Hepatocyte (in vitro differentiated cells): ENCODE results near the gene KRTAP5-5. TPM values are rescaled to one million over a fixed set of nuclear protein-coding genes. Genes with fewer than 3 reads are reported as not detected.
"Not testable (repeated sequence)": the region's sequence is repeated elsewhere in the genome, so short reads cannot be mapped to it uniquely, and the experiment has no call there.

Experiments used
- DNase-seq: peaks from one replicate; pipeline ENCODE4 v3.0.0-alpha.2; 2016; ENCODE audit warnings: low spot score
- H2AFZ ChIP-seq: fragments of 200-600 bp; sonication (generic); 2 replicates; pipeline ENCODE4 v1.6.0; 2016; ENCODE audit warnings: antibody characterized with exemption, mild to moderate bottlenecking
- H3K27ac ChIP-seq: fragments of 200-600 bp; sonication (generic); 2 replicates; pipeline ENCODE4 v1.5.1; 2016; ENCODE audit warnings: mild to moderate bottlenecking
- H3K27me3 ChIP-seq: fragments of 200-600 bp; sonication (generic); 2 replicates; pipeline ENCODE4 v1.6.1; 2016
- H3K36me3 ChIP-seq: fragments of 200-600 bp; sonication (generic); replicated peaks from 2 replicates; pipeline ENCODE4 v1.5.1; 2016; ENCODE audit warnings: low read depth; ENCODE audit not compliant: insufficient read depth
- H3K4me1 ChIP-seq: fragments of 200-600 bp; sonication (generic); 2 replicates; pipeline ENCODE4 v1.5.1; 2016; ENCODE audit warnings: mild to moderate bottlenecking, moderate library complexity; ENCODE audit not compliant: insufficient read depth
- H3K4me2 ChIP-seq: fragments of 200-600 bp; sonication (generic); 2 replicates; pipeline ENCODE4 v1.6.0; 2016
- H3K4me3 ChIP-seq: fragments of 200-600 bp; sonication (generic); 2 replicates; pipeline ENCODE4 v1.5.1; 2016; ENCODE audit warnings: mild to moderate bottlenecking
- H3K79me2 ChIP-seq: fragments of 200-600 bp; sonication (generic); 2 replicates; pipeline ENCODE4 v1.6.0; 2017; ENCODE audit warnings: mild to moderate bottlenecking
- H3K9me2 ChIP-seq: fragments of 200-600 bp; sonication (generic); replicated peaks from 2 replicates; pipeline ENCODE4 v1.6.0; 2017; ENCODE audit warnings: mild to moderate bottlenecking; ENCODE audit not compliant: insufficient read depth
- H3K9me3 ChIP-seq: fragments of 200-600 bp; sonication (generic); 2 replicates; pipeline ENCODE4 v1.5.1; 2016; ENCODE audit warnings: low read depth, mild to moderate bottlenecking
- H4K20me1 ChIP-seq: fragments of 200-600 bp; sonication (generic); 2 replicates; pipeline ENCODE4 v1.6.0; 2016; ENCODE audit warnings: mild to moderate bottlenecking; ENCODE audit not compliant: insufficient read depth, poor library complexity, severe bottlenecking
- EZH2 ChIP-seq: fragments of 200-600 bp; sonication (generic); IDR thresholded peaks from 2 replicates; pipeline ENCODE4 v1.6.1; 2016; ENCODE audit warnings: antibody characterized with exemption, mild to moderate bottlenecking, borderline replicate concordance
- EZH2phosphoT487 ChIP-seq: fragments of 200-600 bp; sonication (generic); IDR thresholded peaks from one replicate; pipeline ENCODE4 v1.6.1; 2018; ENCODE audit warnings: antibody characterized with exemption, mild to moderate bottlenecking, low read depth, moderate library complexity; ENCODE audit not compliant: unreplicated experiment, severe bottlenecking
- WGBS: methylation state at CpG from one replicate; pipeline ENCODE4 v1.1.6; 2016; ENCODE audit warnings: low lambda C conversion rate; ENCODE audit errors: missing lambda C conversion rate; 5-methylcytosine and 5-hydroxymethylcytosine counted together
- polyA plus RNA-seq: library from polyadenylated mRNA; unstranded; fragments of >200 nt; fragmentation: Nextera tagmentation; extraction: Ambion mirVana; gene quantifications from 2 replicates; pipeline ENCODE4 v1.2.1, GENCODE V29; 2016
- total RNA-seq: library from RNA; depleted of rRNA; stranded (reverse); fragments of >200 nt; gene quantifications from 2 replicates; pipeline ENCODE4 v1.2.3, GENCODE V29; 2014
- TF ChIP-seq, protein P1 (sequence below): fragments of 200-600 bp; sonication (generic); IDR thresholded peaks from 2 replicates; pipeline ENCODE4 v1.5.1; 2016; ENCODE audit warnings: antibody characterized with exemption, mild to moderate bottlenecking; ENCODE audit not compliant: poor library complexity

The KRTAP5-5 gene
- total and polyA plus RNA-seq, 2 experiments from 2014 or later, result 0.54 TPM; not detected in 1

DNA sequence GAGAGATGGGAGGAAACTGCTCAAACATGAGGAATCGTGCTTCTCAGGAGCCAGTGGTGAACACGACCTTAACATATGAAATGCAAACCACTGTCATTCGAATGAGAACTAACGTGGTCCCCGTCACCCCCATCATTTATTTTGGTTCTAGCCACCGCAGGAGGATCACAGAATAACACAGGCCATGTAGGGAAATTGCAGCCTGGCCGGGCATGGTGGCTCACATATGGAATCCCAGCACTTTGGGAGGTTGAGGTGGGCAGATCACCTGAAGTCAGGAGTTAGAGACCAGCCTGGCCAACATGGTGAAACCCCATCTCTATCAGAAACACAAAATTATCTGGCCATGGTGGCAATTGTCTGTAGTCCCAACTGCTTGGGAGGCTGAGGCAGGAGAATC lies 27.1 kb downstream of the KRTAP5-5 start:
- no peaks in the 10 kb centered on the region for H4K20me1 ChIP-seq
- H3K36me3 ChIP-seq, result no peaks in the 10 kb centered on the region
- peaks cover 47% of the 10 kb centered on the region for H3K4me1 ChIP-seq
- H3K4me2 ChIP-seq, result no peak overlapping the region
- DNase-seq, result no peak
- H3K9me3 ChIP-seq, result no peaks in the 10 kb centered on the region
- no peak for TF ChIP-seq EZH2phosphoT487
- TF ChIP-seq, protein P1, sequence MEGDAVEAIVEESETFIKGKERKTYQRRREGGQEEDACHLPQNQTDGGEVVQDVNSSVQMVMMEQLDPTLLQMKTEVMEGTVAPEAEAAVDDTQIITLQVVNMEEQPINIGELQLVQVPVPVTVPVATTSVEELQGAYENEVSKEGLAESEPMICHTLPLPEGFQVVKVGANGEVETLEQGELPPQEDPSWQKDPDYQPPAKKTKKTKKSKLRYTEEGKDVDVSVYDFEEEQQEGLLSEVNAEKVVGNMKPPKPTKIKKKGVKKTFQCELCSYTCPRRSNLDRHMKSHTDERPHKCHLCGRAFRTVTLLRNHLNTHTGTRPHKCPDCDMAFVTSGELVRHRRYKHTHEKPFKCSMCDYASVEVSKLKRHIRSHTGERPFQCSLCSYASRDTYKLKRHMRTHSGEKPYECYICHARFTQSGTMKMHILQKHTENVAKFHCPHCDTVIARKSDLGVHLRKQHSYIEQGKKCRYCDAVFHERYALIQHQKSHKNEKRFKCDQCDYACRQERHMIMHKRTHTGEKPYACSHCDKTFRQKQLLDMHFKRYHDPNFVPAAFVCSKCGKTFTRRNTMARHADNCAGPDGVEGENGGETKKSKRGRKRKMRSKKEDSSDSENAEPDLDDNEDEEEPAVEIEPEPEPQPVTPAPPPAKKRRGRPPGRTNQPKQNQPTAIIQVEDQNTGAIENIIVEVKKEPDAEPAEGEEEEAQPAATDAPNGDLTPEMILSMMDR, result no peak
- no peak for TF ChIP-seq EZH2
- H3K27ac ChIP-seq, result no peak overlapping the region
- no peak overlapping the region for H2AFZ ChIP-seq
- H3K4me3 ChIP-seq, result no peak overlapping the region
- no peaks in the 10 kb centered on the region for H3K79me2 ChIP-seq
- no peaks in the 10 kb centered on the region for H3K27me3 ChIP-seq
- 83% methylated on average over 7 of the region's 7 CpGs for WGBS
- H3K9me2 ChIP-seq, result no peaks in the 10 kb centered on the region

DNA sequence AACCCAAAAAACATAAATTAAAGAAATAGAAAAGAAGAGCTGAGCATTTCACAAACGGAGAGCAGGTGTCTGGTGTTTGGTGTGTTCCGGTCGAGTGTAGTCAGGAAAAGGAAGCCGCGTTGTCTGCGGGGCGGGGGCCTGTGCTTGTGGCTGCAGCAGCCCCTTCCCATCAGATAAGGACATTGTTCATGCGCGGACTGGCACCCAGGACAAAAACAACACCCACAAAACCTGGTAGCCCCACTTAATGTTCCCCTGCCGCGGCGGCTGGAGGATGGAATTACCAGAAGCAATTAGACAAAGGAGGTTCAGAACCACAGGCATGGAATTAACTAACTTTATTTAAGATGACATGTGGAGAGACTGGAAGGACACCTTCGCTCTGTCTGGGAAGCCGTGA lies 29.9 kb downstream of the KRTAP5-5 start:
- Histone ChIP-seq H3K4me3 (no peak overlapping the region), H3K79me2 (no peaks in the 10 kb centered on the region), H3K27me3 (no peaks in the 10 kb centered on the region), H2AFZ (no peak overlapping the region), H3K27ac (peak overlapping the region; percentile 48), H3K36me3 (no peaks in the 10 kb centered on the region), H3K9me3 (no peaks in the 10 kb centered on the region), H3K4me1 (peaks cover 30% of the 10 kb centered on the region), H3K9me2 (no peaks in the 10 kb centered on the region), H4K20me1 (no peaks in the 10 kb centered on the region), H3K4me2 (no peak overlapping the region)
- 91% methylated on average over 14 of the region's 14 CpGs for WGBS
- no peak for DNase-seq
- TF ChIP-seq, protein P1, result no peak
- TF ChIP-seq EZH2phosphoT487 (no peak), EZH2 (no peak)

DNA sequence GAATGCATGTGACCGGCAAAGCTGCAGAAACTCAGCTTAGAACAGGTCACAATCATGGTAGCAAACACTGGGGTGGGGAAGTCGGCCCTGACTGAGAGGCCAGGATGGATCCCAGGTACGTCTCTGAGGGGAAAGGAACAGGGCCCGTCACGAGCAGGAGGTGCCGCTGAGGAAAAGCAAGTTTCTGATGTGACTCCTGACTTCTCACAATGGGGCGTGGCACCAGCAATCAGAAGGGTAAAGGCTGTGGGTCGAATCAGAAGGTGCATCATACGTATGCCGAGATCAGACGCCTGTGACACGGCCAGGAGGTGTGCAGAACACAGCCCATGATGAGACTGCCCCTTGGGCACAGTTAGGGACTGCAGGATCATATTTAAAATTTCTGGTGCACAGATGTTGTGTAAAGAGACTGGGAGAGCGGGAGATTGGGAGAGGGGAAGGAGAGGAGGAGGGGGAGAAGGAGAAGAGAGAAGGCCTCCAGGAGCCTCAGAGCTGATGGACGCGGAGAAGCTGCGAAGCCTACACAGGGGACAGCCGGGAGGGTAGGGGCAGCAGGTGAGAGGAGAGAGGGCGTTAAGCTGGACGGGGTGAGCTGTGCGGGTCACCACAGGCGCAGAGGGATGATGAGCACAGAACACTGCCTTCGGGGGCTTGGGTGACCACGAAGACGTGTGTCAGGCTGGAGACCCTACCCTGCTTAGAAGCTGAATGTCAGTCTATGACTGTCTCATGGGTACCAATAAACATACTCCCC lies 30.7 kb downstream of the KRTAP5-5 start:
- H3K36me3 ChIP-seq, result no peaks in the 10 kb centered on the region
- no peaks in the 10 kb centered on the region for H3K27me3 ChIP-seq
- H3K4me3 ChIP-seq, result no peak overlapping the region
- H3K9me3 ChIP-seq, result no peaks in the 10 kb centered on the region
- TF ChIP-seq, protein P1, result no peak
- TF ChIP-seq EZH2phosphoT487, result no peak
- TF ChIP-seq EZH2, result no peak
- peak overlapping the region; percentile 48 for H3K27ac ChIP-seq
- peak; percentile 30 for DNase-seq
- no peaks in the 10 kb centered on the region for H4K20me1 ChIP-seq
- H3K79me2 ChIP-seq, result no peaks in the 10 kb centered on the region
- peaks cover 22% of the 10 kb centered on the region for H3K4me1 ChIP-seq
- WGBS, result 75% methylated on average over 17 of the region's 24 CpGs
- no peak overlapping the region for H3K4me2 ChIP-seq
- no peak overlapping the region for H2AFZ ChIP-seq
- no peaks in the 10 kb centered on the region for H3K9me2 ChIP-seq

DNA sequence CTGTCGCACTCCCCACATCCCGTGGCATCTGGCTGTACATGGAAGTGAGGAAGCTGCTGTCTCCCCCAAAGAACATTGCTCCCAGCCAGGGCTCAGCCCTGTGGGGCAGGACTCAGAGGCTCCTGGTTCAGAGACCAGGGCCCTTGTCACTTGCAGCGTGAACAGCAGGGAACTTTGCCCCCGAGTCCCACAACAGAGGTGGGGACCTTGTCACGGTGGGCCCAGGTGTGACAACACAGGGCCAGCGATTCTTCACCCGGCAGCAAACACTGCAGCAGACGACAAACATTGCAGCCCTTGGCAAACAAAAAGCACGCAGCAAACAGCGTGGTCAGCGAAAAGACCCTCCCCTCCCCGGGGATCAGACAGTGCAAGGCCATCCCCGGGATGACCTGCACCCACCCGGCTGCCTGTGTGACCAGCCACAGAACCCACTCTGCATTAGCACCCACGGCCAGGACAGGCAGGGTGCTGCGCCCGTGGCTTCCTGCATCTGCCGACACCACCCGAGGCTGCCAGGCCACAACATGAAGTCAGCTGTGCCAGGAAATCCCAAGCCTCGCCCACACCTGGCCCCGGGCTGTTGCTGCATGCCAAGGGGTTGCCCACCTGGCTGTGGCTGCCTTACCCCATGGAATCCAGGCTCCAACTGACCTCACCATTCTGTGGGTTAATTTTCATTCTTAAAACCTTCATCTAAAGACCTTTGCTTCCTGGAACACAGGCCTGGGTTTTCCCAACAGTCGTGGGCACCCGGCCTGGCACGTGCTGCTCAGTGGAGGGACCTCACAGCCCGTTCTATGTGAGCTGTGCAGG lies 32.1 kb downstream of the KRTAP5-5 start:
- not testable (repeated sequence) for H4K20me1 ChIP-seq, H3K9me2 ChIP-seq, H3K79me2 ChIP-seq, H3K4me2 ChIP-seq, H3K36me3 ChIP-seq, H3K27me3 ChIP-seq, H3K9me3 ChIP-seq, H2AFZ ChIP-seq, H3K4me3 ChIP-seq, DNase-seq
- peaks cover 12% of the 10 kb centered on the region for H3K4me1 ChIP-seq
- WGBS, result 77% methylated on average over 20 of the region's 25 CpGs
- peak overlapping the region; percentile 63 for H3K27ac ChIP-seq

DNA sequence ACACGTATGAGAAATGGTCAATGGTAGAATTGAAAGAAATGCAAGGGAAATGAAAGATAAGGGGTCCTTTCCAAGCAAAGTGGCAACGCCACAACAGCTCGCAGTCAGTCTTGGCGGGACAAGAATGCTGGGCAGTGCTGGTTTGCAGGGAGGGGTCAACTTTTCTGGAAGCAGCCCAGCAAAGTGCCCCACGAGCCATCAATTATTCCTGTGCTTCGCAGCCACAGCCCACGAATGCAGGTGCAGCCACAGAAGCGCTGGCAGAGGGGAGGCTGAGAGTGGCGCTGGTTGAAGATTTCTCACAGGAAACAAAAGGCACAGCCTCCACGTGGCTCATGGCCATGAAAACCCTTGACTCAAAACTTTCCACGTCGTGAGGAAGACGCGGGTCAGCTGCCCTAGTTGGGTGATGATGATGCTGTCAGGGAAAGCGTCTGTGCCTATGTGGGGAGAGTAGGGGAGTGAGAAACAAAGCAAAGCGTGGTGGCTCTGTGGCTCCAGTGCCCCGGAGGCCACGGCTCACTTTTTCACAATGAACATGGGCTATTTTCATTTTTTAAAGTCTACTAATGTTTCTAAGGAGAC lies 33.2 kb downstream of the KRTAP5-5 start:
- H3K36me3 ChIP-seq, H3K79me2 ChIP-seq, H3K9me3 ChIP-seq, H2AFZ ChIP-seq, H3K4me2 ChIP-seq, DNase-seq, H3K27me3 ChIP-seq, H3K9me2 ChIP-seq, H3K27ac ChIP-seq, H3K4me3 ChIP-seq, H4K20me1 ChIP-seq: not testable (repeated sequence)
- 80% methylated on average over 18 of the region's 18 CpGs for WGBS
- H3K4me1 ChIP-seq, result peaks cover 17% of the 10 kb centered on the region
